ENCODE measurements around the gene TUBA1B. TPM values are rescaled to one million over a fixed set of nuclear protein-coding genes. Genes with fewer than 3 reads are reported as not detected.
"Not testable (repeated sequence)": the region's sequence is repeated elsewhere in the genome, so short reads cannot be mapped to it uniquely, and the experiment has no call there.

TUBA1B gene
- polyA plus RNA-seq, 4 donors = 196 to 1,168 (median 451) TPM

- Histone ChIP-seq H3K4me1 (ENCODE audit: control insufficient read depth in 3 of 3, insufficient read depth in 2 of 3, low read depth in 1 of 3, low read length in 2 of 3) (peaks cover 2 to 21% (median 3%) of the 10 kb centered on the region in 3 donors), H3K27me3 (ENCODE audit: control insufficient read depth in 3 of 3, insufficient read depth in 3 of 3, low read length in 3 of 3) (no peaks in the 10 kb centered on the region), H3K27ac (ENCODE audit: low read depth in 1 of 3, low read length in 2 of 3) (no peak overlapping the region), H3K9me3 (ENCODE audit: control insufficient read depth in 2 of 2, insufficient read depth in 1 of 2, low read depth in 1 of 2, low read length in 1 of 2) (no peaks in the 10 kb centered on the region), H3K4me3 (ENCODE audit: low read depth in 1 of 3, low read length in 3 of 3) (no peak overlapping the region), H3K36me3 (ENCODE audit: control insufficient read depth in 3 of 3, insufficient read depth in 2 of 3, low read depth in 1 of 3, low read length in 3 of 3) (peaks cover 0 to 20% (median 3%) of the 10 kb centered on the region in 3 donors)
- DNase-seq = no peak
- no peak for FAIRE-seq
- 82 to 89% (median 86%) methylated on average over 10 of the region's 10 CpGs for WGBS, 3 donors
These were observed 2.4 kb upstream of the TUBA1B start for GRCh38 chr12:49133590-49133989.

- Histone ChIP-seq H3K4me3 (ENCODE audit: low read depth in 1 of 3, low read length in 3 of 3) (no peak overlapping the region), H3K9me3 (ENCODE audit: control insufficient read depth in 2 of 2, insufficient read depth in 1 of 2, low read depth in 1 of 2, low read length in 1 of 2) (no peaks in the 10 kb centered on the region), H3K36me3 (ENCODE audit: control insufficient read depth in 3 of 3, insufficient read depth in 2 of 3, low read depth in 1 of 3, low read length in 3 of 3) (peaks cover 0 to 20% (median 3%) of the 10 kb centered on the region in 3 donors), H3K27me3 (ENCODE audit: control insufficient read depth in 3 of 3, insufficient read depth in 3 of 3, low read length in 3 of 3) (no peaks in the 10 kb centered on the region), H3K27ac (ENCODE audit: low read depth in 1 of 3, low read length in 2 of 3) (no peak overlapping the region), H3K4me1 (ENCODE audit: control insufficient read depth in 3 of 3, insufficient read depth in 2 of 3, low read depth in 1 of 3, low read length in 2 of 3) (peaks cover 2 to 21% (median 3%) of the 10 kb centered on the region in 3 donors)
- DNase-seq (no peak), FAIRE-seq (no peak)
- WGBS, 3 donors = 61 to 78% (median 75%) methylated on average over 5 of the region's 5 CpGs
These were observed 1.8 kb upstream of the TUBA1B start for GRCh38 chr12:49133014-49133413.

DNA sequence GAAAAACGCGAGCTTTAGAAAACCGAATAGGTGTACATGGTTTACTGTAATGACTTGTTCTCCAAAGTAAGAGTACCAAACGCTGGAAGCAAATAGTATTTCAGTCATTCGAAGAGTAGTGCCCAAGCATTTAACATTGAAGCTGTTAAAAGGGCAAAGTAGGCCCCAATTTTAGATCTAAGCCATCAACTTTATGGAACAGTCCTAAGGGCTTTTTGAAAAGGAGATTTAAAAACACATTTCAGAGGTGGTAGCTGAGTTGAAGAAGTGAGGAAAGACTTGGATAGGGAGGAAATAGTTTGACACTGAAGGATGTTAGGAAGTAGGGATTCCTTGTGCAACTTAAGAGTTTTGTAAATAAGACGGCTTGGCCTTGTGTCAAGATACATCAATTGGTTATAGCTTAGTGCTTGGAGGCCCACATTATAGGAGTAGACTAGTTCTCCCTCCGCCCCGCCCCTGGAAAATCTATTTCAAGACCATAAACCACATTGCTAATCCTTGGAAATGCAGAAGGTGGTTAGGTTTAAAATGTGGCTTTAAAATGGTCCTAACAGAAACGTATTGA lies 783 bp upstream of the TUBA1B start:
- H3K27ac ChIP-seq (ENCODE audit: low read depth in 1 of 3, low read length in 2 of 3) = peak overlapping the region; percentile 16 to 100 (median 65)
- peak overlapping the region in 2 of 3 donors; percentile 39 to 89 for H3K4me3 ChIP-seq (ENCODE audit: low read depth in 1 of 3, low read length in 3 of 3)
- WGBS, 3 donors = 11 to 13% (median 12%) methylated on average over 9 of the region's 9 CpGs
- H3K4me1 ChIP-seq (ENCODE audit: control insufficient read depth in 3 of 3, insufficient read depth in 2 of 3, low read depth in 1 of 3, low read length in 2 of 3) = peaks cover 2 to 21% (median 3%) of the 10 kb centered on the region in 3 donors
- H3K36me3 ChIP-seq (ENCODE audit: control insufficient read depth in 3 of 3, insufficient read depth in 2 of 3, low read depth in 1 of 3, low read length in 3 of 3) = peaks cover 0 to 26% (median 5%) of the 10 kb centered on the region in 3 donors
- FAIRE-seq (no peak), DNase-seq (peak; percentile 27 to 49)
- no peaks in the 10 kb centered on the region for H3K9me3 ChIP-seq (ENCODE audit: control insufficient read depth in 2 of 2, insufficient read depth in 1 of 2, low read depth in 1 of 2, low read length in 1 of 2)
- no peaks in the 10 kb centered on the region for H3K27me3 ChIP-seq (ENCODE audit: control insufficient read depth in 3 of 3, insufficient read depth in 3 of 3, low read length in 3 of 3)

- FAIRE-seq = no peak
- H3K36me3 ChIP-seq (ENCODE audit: control insufficient read depth in 3 of 3, insufficient read depth in 2 of 3, low read depth in 1 of 3, low read length in 3 of 3) = peaks cover 0 to 26% (median 5%) of the 10 kb centered on the region in 3 donors
- H3K4me3 ChIP-seq (ENCODE audit: low read depth in 1 of 3, low read length in 3 of 3) = peak overlapping the region; percentile 89 to 99 (median 96)
- peak; percentile 96 for DNase-seq
- H3K9me3 ChIP-seq (ENCODE audit: control insufficient read depth in 2 of 2, insufficient read depth in 1 of 2, low read depth in 1 of 2, low read length in 1 of 2) = no peaks in the 10 kb centered on the region
- H3K27ac ChIP-seq (ENCODE audit: low read depth in 1 of 3, low read length in 2 of 3) = peak overlapping the region; percentile 97 to 100 (median 100)
- H3K27me3 ChIP-seq (ENCODE audit: control insufficient read depth in 3 of 3, insufficient read depth in 3 of 3, low read length in 3 of 3) = no peaks in the 10 kb centered on the region
- WGBS, 3 donors = 0% methylated on average over 61 to 66 of the region's 66 CpGs
- peaks cover 2 to 21% (median 3%) of the 10 kb centered on the region in 3 donors for H3K4me1 ChIP-seq (ENCODE audit: control insufficient read depth in 3 of 3, insufficient read depth in 2 of 3, low read depth in 1 of 3, low read length in 2 of 3)
These were observed 794 bp downstream of the TUBA1B start for GRCh38 chr12:49130151-49131050.

GRCh38 chr12:49129332-49130150 lies 1.7 kb downstream of the TUBA1B start:
- Histone ChIP-seq H3K9me3 (ENCODE audit: control insufficient read depth in 2 of 2, insufficient read depth in 1 of 2, low read depth in 1 of 2, low read length in 1 of 2) (no peaks in the 10 kb centered on the region), H3K4me3 (ENCODE audit: low read depth in 1 of 3, low read length in 3 of 3) (peak overlapping the region; percentile 89 to 99 (median 96)), H3K36me3 (ENCODE audit: control insufficient read depth in 3 of 3, insufficient read depth in 2 of 3, low read depth in 1 of 3, low read length in 3 of 3) (peaks cover 0 to 26% (median 5%) of the 10 kb centered on the region in 3 donors), H3K27ac (ENCODE audit: low read depth in 1 of 3, low read length in 2 of 3) (peak overlapping the region; percentile 84 to 100 (median 100)), H3K4me1 (ENCODE audit: control insufficient read depth in 3 of 3, insufficient read depth in 2 of 3, low read depth in 1 of 3, low read length in 2 of 3) (peaks cover 2 to 21% (median 3%) of the 10 kb centered on the region in 3 donors), H3K27me3 (ENCODE audit: control insufficient read depth in 3 of 3, insufficient read depth in 3 of 3, low read length in 3 of 3) (no peaks in the 10 kb centered on the region)
- DNase-seq (no peak), FAIRE-seq (no peak)
- whole genome bisulfite sequencing, 3 donors = 47 to 51% (median 51%) methylated on average over 18 of the region's 18 CpGs

DNA sequence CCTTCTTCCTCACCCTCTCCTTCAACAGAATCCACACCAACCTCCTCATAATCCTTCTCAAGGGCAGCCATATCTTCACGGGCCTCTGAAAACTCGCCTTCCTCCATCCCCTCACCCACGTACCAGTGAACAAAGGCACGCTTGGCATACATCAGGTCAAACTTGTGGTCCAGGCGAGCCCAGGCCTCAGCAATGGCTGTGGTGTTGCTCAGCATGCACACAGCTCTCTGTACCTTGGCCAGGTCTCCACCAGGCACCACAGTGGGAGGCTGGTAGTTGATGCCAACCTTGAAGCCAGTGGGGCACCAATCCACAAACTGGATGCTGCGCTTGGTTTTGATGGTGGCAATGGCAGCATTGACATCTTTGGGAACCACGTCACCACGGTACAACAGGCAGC lies 3.2 kb downstream of the TUBA1B start:
- Histone ChIP-seq H3K36me3 (ENCODE audit: control insufficient read depth in 3 of 3, insufficient read depth in 2 of 3, low read depth in 1 of 3, low read length in 3 of 3) (peaks cover 0 to 26% (median 5%) of the 10 kb centered on the region in 3 donors), H3K4me1 (ENCODE audit: control insufficient read depth in 3 of 3, insufficient read depth in 2 of 3, low read depth in 1 of 3, low read length in 2 of 3) (peaks cover 2 to 20% (median 3%) of the 10 kb centered on the region in 3 donors)
- not testable (repeated sequence) for H3K9me3 ChIP-seq (ENCODE audit: control insufficient read depth in 2 of 2, insufficient read depth in 1 of 2, low read depth in 1 of 2, low read length in 1 of 2); H3K4me3 ChIP-seq (ENCODE audit: low read depth in 1 of 3, low read length in 3 of 3); DNase-seq; H3K27ac ChIP-seq (ENCODE audit: low read depth in 1 of 3, low read length in 2 of 3); H3K27me3 ChIP-seq (ENCODE audit: control insufficient read depth in 3 of 3, insufficient read depth in 3 of 3, low read length in 3 of 3); FAIRE-seq
- 85 to 91% (median 87%) methylated on average over 5 to 8 of the region's 8 CpGs for WGBS, 3 donors

DNA sequence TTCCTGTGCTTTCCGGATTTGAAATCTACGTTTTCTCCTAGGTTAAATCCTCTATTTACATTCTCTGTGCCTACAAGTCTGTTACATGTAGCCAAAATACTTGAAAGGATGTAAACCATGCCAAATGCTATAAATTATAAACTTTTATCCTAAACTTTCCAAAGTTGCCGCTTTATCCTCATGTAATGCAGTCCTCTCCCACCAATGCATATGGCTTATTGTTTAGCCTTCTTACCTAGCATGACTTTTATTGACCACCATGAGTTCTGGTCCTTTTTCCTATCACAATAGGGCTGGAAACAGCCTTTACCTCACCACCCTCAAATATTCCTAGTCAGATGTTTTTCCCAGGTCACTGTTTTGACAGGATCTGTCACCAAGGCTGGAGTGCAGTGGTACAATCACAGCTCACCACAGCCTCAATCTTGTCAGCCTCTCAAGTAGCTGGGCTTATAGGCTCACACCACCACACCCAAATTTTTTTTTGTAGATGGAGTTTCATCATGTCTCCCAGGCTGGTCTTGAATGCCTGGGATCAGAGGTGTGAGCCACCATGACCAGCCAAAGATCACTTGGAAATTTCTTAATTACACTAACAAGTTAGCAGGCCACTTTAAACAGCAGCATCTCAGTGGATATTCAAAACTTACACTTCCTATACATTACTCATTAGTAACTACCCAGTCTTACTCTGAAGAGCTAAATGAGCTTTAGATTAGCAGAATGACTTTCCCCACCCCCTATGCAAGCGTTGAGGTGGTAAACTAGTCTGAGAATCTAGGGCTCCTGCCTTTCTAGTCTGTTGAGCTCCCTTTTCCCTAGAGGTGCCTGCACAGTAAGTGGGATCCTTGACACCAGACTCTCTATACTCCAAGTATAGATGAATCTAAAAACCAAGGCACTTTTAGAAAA lies 4.1 kb downstream of the TUBA1B start:
- Histone ChIP-seq H3K27ac (ENCODE audit: low read depth in 1 of 3, low read length in 2 of 3) (no peak overlapping the region), H3K4me3 (ENCODE audit: low read depth in 1 of 3, low read length in 3 of 3) (no peak overlapping the region), H3K27me3 (ENCODE audit: control insufficient read depth in 3 of 3, insufficient read depth in 3 of 3, low read length in 3 of 3) (no peaks in the 10 kb centered on the region), H3K9me3 (ENCODE audit: control insufficient read depth in 2 of 2, insufficient read depth in 1 of 2, low read depth in 1 of 2, low read length in 1 of 2) (no peaks in the 10 kb centered on the region), H3K4me1 (ENCODE audit: control insufficient read depth in 3 of 3, insufficient read depth in 2 of 3, low read depth in 1 of 3, low read length in 2 of 3) (peaks cover under 1 to 12% (median 2%) of the 10 kb centered on the region in 3 donors), H3K36me3 (ENCODE audit: control insufficient read depth in 3 of 3, insufficient read depth in 2 of 3, low read depth in 1 of 3, low read length in 3 of 3) (peaks cover 0 to 26% (median 5%) of the 10 kb centered on the region in 3 donors)
- DNase-seq (no peak), FAIRE-seq (no peak)
- 86 to 91% (median 88%) methylated on average over 4 of the region's 4 CpGs for WGBS, 3 donors
